Activated CD8-positive, alpha-beta T cell treated with anti-CD3 and anti-CD28 coated beads for 36 hours (primary cell): Measurements from ENCODE around the gene ARFGEF3. TPM values are rescaled to one million over a fixed set of nuclear protein-coding genes. Genes with fewer than 3 reads are reported as not detected.

Experiments used
- ATAC-seq: fragments of 200-7000 bp; cut with Tn5 transposase; one replicate; pipeline ENCODE4 v1.10.0; 2021; ENCODE audit warnings: mild to moderate bottlenecking, moderate library complexity
- CTCF ChIA-PET: fragments of 350-600 bp; sonication (Branson Sonifier 250); formaldehyde crosslinking; loops from one replicate; lab custom pipeline; 2021; ENCODE audit warnings: antibody characterized with exemption; lab: Charles Lee
- POLR2A ChIA-PET: fragments of 350-600 bp; sonication (Branson Sonifier 250); formaldehyde crosslinking; loops from one replicate; lab custom pipeline; 2021; ENCODE audit warnings: antibody characterized with exemption; lab: Charles Lee
- DNase-seq: peaks from one replicate; pipeline ENCODE4 v3.0.0-alpha.2; 2020
- H3K27ac Mint-ChIP-seq: one replicate; pipeline ENCODE4 v1.8.0; 2021; ENCODE audit warnings: mild to moderate bottlenecking, mixed read lengths
- H3K27me3 Mint-ChIP-seq: one replicate; pipeline ENCODE4 v1.8.0; 2021; ENCODE audit warnings: mixed read lengths
- H3K36me3 Mint-ChIP-seq: one replicate; pipeline ENCODE4 v1.8.0; 2021; ENCODE audit warnings: low read depth, mixed read lengths
- H3K4me1 Mint-ChIP-seq: one replicate; pipeline ENCODE4 v1.8.0; 2021; ENCODE audit warnings: low read depth, mixed read lengths
- H3K4me3 Mint-ChIP-seq: one replicate; pipeline ENCODE4 v1.8.0; 2021; ENCODE audit warnings: mild to moderate bottlenecking, moderate library complexity, mixed read lengths
- H3K9me3 Mint-ChIP-seq: one replicate; pipeline ENCODE4 v1.8.0; 2021; ENCODE audit warnings: mixed read lengths
- intact Hi-C: fragments of 100-400 bp; cut with micrococcal nuclease; formaldehyde crosslinking; loops from one replicate; pipeline ENCODE4 v1.10.0; 2022
- total RNA-seq, 2 experiments: library from RNA; stranded (reverse); gene quantifications; one replicate each; pipeline ENCODE4 v1.2.3, GENCODE V29; 2021
- TF ChIP-seq, protein P1 (sequence below): fragments of 200-600 bp; IDR thresholded peaks from one replicate; pipeline ENCODE4 v1.8.0; 2022; ENCODE audit warnings: antibody characterized with exemption, mild to moderate bottlenecking

ARFGEF3 gene
- total RNA-seq, 2 experiments from 2014 or later: 1.7 to 1.8 TPM

DNA sequence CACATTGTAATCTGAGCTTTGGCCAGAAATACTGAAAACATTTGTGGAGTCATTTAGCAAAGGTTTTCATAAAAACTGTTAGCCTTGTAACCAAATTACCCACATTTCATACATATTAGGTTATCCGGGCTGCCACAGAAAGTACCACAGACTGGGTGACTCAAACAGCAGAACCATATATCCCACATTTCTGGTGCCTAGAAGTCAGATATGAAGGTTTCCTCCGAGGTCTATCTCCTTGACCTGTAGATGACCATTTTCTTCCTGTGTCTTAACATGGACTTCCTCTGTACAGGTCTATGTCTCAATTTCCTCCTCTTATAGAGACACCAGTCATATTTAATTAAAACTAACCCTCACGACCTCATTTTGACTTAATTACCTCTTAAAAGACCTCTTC, 166.5 kb downstream of the ARFGEF3 start:
- Mint-ChIP-seq H3K36me3 (no peaks in the 10 kb centered on the region), H3K9me3 (no peaks in the 10 kb centered on the region), H3K27me3 (peaks cover 9% of the 10 kb centered on the region), H3K4me3 (no peak overlapping the region), H3K4me1 (no peaks in the 10 kb centered on the region), H3K27ac (no peak overlapping the region)
- ChIA-PET CTCF (no interaction called here), POLR2A (no interaction called here)
- TF ChIP-seq, protein P1, sequence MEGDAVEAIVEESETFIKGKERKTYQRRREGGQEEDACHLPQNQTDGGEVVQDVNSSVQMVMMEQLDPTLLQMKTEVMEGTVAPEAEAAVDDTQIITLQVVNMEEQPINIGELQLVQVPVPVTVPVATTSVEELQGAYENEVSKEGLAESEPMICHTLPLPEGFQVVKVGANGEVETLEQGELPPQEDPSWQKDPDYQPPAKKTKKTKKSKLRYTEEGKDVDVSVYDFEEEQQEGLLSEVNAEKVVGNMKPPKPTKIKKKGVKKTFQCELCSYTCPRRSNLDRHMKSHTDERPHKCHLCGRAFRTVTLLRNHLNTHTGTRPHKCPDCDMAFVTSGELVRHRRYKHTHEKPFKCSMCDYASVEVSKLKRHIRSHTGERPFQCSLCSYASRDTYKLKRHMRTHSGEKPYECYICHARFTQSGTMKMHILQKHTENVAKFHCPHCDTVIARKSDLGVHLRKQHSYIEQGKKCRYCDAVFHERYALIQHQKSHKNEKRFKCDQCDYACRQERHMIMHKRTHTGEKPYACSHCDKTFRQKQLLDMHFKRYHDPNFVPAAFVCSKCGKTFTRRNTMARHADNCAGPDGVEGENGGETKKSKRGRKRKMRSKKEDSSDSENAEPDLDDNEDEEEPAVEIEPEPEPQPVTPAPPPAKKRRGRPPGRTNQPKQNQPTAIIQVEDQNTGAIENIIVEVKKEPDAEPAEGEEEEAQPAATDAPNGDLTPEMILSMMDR: no peak
- intact Hi-C loops: no loop called here
- ATAC-seq (no peak), DNase-seq (no peak)

DNA sequence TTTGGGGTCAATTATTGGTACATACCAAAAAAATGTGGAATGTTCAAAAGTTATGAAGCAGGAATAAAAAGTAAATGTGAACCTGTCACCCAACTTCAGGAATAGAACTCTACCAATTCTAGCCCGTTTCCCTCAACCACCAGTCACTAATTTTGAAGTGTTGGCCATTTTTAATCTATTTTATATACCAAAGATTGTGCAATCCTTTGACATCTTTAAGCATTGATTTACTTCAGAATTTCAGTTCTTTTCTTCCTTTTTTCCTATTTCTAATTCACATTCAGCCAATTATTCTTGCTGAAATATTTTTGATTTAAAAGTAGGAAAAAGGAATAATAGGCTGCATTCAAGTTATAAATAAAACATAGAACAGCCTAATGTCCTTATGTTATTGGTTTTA, 169.0 kb downstream of the ARFGEF3 start:
- no peak for ATAC-seq
- peaks cover 5% of the 10 kb centered on the region for H3K27me3 Mint-ChIP-seq
- H3K36me3 Mint-ChIP-seq: no peaks in the 10 kb centered on the region
- no peak for DNase-seq
- TF ChIP-seq, protein P1: no peak
- no peak overlapping the region for H3K4me3 Mint-ChIP-seq
- ChIA-PET CTCF (interaction anchor here (1.8 kb wide), 1 partner anchor 215 kb away, joined by 4 read pairs; no protein-coding TSS in a partner anchor), POLR2A (no interaction called here)
- intact Hi-C loops: no loop called here
- no peaks in the 10 kb centered on the region for H3K4me1 Mint-ChIP-seq
- no peaks in the 10 kb centered on the region for H3K9me3 Mint-ChIP-seq
- H3K27ac Mint-ChIP-seq: no peak overlapping the region

- Mint-ChIP-seq H3K4me1 (no peaks in the 10 kb centered on the region), H3K9me3 (no peaks in the 10 kb centered on the region), H3K27ac (no peak overlapping the region), H3K36me3 (no peaks in the 10 kb centered on the region), H3K4me3 (no peak overlapping the region), H3K27me3 (peaks cover 8% of the 10 kb centered on the region)
- DNase-seq (no peak), ATAC-seq (no peak)
- ChIA-PET POLR2A (no interaction called here), CTCF (interaction anchor here (1.8 kb wide), 1 partner anchor 215 kb away, joined by 4 read pairs; no protein-coding TSS in a partner anchor)
- intact Hi-C loops: no loop called here
- TF ChIP-seq, protein P1: no peak
Observed at GRCh38 chr6:138331444-138331843, 169.7 kb downstream of the ARFGEF3 start.

GRCh38 chr6:138331984-138332383, 170.2 kb downstream of the ARFGEF3 start:
- TF ChIP-seq, protein P1: no peak
- POLR2A ChIA-PET: no interaction called here
- intact Hi-C loops: no loop called here

GRCh38 chr6:138334000-138334399, 172.3 kb downstream of the ARFGEF3 start:
- TF ChIP-seq, protein P1: no peak
- intact Hi-C loops: no loop called here
- Mint-ChIP-seq H3K27ac (no peak overlapping the region), H3K36me3 (no peaks in the 10 kb centered on the region), H3K4me3 (no peak overlapping the region), H3K4me1 (no peaks in the 10 kb centered on the region), H3K27me3 (peaks cover 9% of the 10 kb centered on the region), H3K9me3 (no peaks in the 10 kb centered on the region)
- POLR2A ChIA-PET: no interaction called here
- ATAC-seq (no peak), DNase-seq (no peak)
- CTCF ChIA-PET: no interaction called here

More at GRCh38 chr6:138331984-138332383, 170.2 kb downstream of the ARFGEF3 start:
- DNase-seq (no peak), ATAC-seq (no peak)
- Mint-ChIP-seq H3K27me3 (peaks cover 6% of the 10 kb centered on the region), H3K9me3 (no peaks in the 10 kb centered on the region), H3K4me1 (no peaks in the 10 kb centered on the region), H3K27ac (no peak overlapping the region), H3K4me3 (no peak overlapping the region), H3K36me3 (no peaks in the 10 kb centered on the region)
- CTCF ChIA-PET: interaction anchor here (1.8 kb wide), 1 partner anchor 216 kb away, joined by 4 read pairs; no protein-coding TSS in a partner anchor
